Posterior cingulate gyrus (tissue), 11 donors: ENCODE data around the gene NR3C1.

Experiments used
- DNase-seq, 10 donors: peaks; one replicate each; pipeline versions ENCODE4 v3.0.0 to v3.0.0-alpha.2; 2020 to 2021; ENCODE audit warnings: mixed read lengths in 3 of 10
- intact Hi-C: fragments of 100-400 bp; cut with DNase I; formaldehyde crosslinking; loops from one replicate; pipeline ENCODE4 v1.15.1; 2023

NR3C1 gene

DNA sequence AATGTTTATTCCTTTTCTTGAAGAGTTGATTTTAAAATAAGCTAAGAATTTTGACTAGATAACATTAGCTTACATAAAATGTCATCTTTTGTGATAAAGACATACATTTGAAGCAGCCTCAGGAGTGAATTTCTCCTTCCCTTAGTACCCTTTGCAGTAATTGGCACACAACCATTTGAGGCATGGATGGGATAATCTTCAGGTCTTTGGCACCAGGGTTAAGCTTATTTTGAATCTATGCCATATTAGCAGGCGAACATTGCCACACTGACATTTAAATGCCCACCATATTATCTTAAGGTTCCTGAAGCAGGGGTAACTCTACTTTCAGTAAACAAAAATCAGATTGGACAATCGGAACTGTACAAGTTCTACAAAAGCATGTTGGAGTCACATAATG is 126.0 kb downstream of the NR3C1 start:
- intact Hi-C loops = no loop called here
- no peak for DNase-seq

- DNase-seq = no peak
- intact Hi-C loops = no loop called here
These were observed 127.7 kb downstream of the NR3C1 start for GRCh38 chr5:143275512-143276363.

- intact Hi-C loops = no loop called here
- no peak for DNase-seq
These were observed 128.5 kb downstream of the NR3C1 start for GRCh38 chr5:143274952-143275351.

DNA sequence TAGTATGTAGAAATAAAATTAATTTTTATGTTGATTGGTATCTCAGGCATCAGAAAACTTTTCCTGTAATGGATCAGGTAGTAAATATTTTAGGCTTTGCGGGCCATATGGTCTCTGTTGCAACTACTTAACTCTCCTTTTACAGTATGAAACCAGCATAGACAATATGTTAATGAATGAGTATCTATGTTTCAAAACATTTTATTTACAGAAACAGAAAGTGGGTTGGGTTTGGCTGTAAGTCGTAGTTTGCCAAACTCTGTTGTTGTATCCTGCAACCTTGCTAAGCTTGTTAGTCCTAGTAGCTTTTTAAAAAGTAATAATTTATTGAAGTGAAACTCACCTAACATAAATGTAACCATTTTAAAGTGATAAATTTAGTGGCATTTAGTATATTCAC is 132.1 kb downstream of the NR3C1 start:
- no peak for DNase-seq
- intact Hi-C loops = no loop called here

- DNase-seq = no peak
- intact Hi-C loops = no loop called here
These were observed 135.1 kb downstream of the NR3C1 start for GRCh38 chr5:143268388-143268787.

DNA sequence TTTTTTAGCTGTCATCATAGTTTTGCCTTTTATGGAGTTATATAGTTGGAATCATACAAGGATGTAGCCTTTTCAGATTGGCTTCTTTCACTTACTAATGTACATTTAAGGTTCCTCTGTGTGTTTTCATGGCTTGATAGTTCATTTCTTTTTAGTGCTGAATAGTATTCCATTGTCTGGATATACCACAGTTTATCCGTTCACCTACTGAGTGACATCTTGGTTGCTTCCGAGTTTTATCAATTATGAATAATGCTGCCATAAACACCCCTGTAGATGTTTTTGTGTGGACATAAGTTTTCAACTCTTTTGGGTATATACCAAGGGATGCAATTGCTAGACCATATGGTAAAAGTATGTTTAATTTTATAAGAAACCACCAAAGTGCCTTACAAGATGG is 136.3 kb downstream of the NR3C1 start:
- intact Hi-C loops = no loop called here
- DNase-seq = no peak

- DNase-seq = no peak
- intact Hi-C loops = no loop called here
These were observed 137.5 kb downstream of the NR3C1 start for GRCh38 chr5:143265995-143266394.

GRCh38 chr5:143263272-143263810 is 140.1 kb downstream of the NR3C1 start:
- no peak for DNase-seq
- intact Hi-C loops = no loop called here

GRCh38 chr5:143262393-143263174 is 140.9 kb downstream of the NR3C1 start:
- DNase-seq = no peak
- intact Hi-C loops = no loop called here

- no peak for DNase-seq
- intact Hi-C loops = no loop called here
These were observed 141.6 kb downstream of the NR3C1 start for GRCh38 chr5:143261748-143262392.

- intact Hi-C loops = no loop called here
- no peak for DNase-seq
These were observed 144.3 kb downstream of the NR3C1 start for GRCh38 chr5:143259254-143259605.

DNA sequence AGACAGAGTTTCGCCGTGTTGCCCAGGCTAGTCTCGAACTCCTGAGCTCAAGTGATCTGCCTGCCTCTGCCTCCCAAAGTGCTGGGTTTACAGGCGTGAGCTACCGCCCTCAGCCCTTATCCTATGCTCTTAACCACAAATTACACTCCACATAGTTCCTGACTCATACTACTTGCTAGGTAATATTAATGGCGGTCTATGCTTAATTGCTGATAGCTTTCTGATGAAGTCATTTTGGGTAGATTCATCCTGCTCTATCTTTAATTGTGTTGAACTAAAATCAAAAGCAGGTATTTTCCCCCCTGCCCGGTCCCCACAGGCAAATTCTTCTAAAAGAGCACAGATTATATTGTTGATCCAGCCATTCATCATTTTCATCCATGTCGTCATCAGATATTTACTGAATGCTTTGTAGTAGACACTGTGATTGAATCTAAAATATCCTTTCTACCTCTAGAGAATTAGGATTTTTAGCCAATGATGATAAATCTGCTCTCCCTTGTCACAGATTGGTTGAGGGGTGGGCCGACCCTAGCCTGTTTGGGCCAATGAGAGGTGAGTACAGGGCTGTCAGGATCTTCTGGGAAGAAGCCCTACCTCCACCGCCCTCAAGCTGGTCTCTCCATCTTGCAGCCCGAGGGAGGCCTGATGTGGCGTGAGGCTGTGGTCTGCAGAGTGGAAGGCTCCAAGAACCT is 144.8 kb downstream of the NR3C1 start:
- intact Hi-C loops = no loop called here
- DNase-seq = no peak

GRCh38 chr5:143254819-143255218 is 148.7 kb downstream of the NR3C1 start:
- DNase-seq = no peak
- intact Hi-C loops = no loop called here

DNA sequence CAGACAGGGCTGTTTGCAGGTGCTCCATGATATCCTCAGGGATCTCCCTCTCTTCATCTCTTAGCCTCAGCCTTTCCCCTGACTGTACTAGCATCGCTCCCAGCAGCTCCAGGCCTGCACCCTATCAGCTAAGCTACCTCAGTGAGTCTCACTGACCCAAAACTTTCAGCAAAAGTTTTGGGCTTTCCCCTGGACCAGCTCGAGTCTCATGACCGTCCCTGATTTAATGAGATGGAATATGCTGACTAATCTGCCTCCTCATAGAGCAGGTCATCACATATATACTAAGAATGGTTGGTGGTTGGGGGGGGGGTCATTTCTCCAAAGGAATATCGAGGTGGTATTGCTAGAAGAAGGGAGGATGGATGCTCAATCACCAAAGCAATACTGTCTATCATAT is 151.5 kb downstream of the NR3C1 start:
- DNase-seq = no peak

DNA sequence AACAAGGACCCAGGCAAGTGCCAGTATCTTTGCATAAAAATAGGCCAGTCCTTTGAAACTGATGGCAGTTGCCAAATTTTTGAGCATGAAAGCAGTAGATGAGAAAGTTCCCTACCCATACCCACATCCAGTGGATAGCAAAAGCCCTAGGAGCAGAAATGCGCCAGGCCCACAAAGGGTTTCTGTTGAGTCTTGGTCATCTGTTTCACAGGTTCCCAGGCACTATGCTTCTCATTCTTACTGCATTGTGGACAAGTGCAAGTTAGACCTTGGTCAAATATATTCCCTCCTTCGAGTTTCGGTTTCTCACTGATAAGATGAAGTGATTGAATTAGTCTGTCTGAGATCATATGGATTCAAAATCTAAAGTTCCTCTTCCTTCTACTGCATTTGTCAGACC is 152.3 kb downstream of the NR3C1 start:
- DNase-seq = no peak
- intact Hi-C loops = no loop called here

More for the DNA sequence above, 151.5 kb downstream of the NR3C1 start:
- intact Hi-C loops = no loop called here

- intact Hi-C loops = no loop called here
- DNase-seq = no peak
These were observed 153.6 kb downstream of the NR3C1 start for GRCh38 chr5:143249851-143250250.

- no peak for DNase-seq
- intact Hi-C loops = no loop called here
These were observed 154.5 kb downstream of the NR3C1 start for GRCh38 chr5:143248822-143249579.

- DNase-seq = no peak
- intact Hi-C loops = no loop called here
These were observed 155.1 kb downstream of the NR3C1 start for GRCh38 chr5:143248391-143248790.

GRCh38 chr5:143247134-143247815 is 156.2 kb downstream of the NR3C1 start:
- intact Hi-C loops = no loop called here
- DNase-seq = no peak
